Measurements from ENCODE around the gene SIRT3.

DNA sequence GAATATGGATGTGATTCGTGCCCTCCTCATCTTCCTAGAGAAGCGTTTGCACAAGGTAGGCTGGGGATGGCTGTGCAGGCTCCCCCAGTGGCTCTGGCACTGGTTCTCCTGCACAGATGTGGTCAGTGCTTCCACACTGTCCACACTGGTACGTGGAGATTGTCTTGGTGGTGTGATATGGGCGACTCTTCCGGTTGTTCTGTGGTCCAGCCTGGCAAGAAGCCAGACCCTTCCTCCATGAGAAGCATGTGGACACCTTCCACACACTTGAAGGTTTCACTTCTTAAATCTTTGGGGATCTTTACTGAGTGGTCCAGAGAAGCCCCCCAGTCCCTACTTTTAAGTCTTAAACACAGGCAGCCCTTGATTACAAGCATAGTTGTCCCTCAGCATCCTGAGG lies 24.8 kb downstream of the SIRT3 start:
- TF ChIP-seq, protein P1, sequence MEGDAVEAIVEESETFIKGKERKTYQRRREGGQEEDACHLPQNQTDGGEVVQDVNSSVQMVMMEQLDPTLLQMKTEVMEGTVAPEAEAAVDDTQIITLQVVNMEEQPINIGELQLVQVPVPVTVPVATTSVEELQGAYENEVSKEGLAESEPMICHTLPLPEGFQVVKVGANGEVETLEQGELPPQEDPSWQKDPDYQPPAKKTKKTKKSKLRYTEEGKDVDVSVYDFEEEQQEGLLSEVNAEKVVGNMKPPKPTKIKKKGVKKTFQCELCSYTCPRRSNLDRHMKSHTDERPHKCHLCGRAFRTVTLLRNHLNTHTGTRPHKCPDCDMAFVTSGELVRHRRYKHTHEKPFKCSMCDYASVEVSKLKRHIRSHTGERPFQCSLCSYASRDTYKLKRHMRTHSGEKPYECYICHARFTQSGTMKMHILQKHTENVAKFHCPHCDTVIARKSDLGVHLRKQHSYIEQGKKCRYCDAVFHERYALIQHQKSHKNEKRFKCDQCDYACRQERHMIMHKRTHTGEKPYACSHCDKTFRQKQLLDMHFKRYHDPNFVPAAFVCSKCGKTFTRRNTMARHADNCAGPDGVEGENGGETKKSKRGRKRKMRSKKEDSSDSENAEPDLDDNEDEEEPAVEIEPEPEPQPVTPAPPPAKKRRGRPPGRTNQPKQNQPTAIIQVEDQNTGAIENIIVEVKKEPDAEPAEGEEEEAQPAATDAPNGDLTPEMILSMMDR (IDR thresholded peaks at IDR 0.05), result no peak
- TF ChIP-seq POLR2A (IDR thresholded peaks at IDR 0.05), result no peak
